HepG2 (cell line): ENCODE results near the gene SBSN.

Experiments
- HMG20A ChIP-seq: IDR thresholded peaks from 2 replicates; pipeline ENCODE4 v1.6.1; 2016; ENCODE audit warnings: borderline replicate concordance
- ZNF264 ChIP-seq: sonication (generic); formaldehyde crosslinking; IDR thresholded peaks from 2 replicates; pipeline ENCODE4 v1.4.0; 2020; ENCODE audit warnings: missing genetic modification reagents

GRCh38 chr19:35556025-35556590 is 28.0 kb upstream of the SBSN start:
- no peak for TF ChIP-seq HMG20A (CRISPR knock-in tag)
- TF ChIP-seq ZNF264 (CRISPR knock-in tag) = no peak
